Stimulated activated CD8-positive, alpha-beta memory T cell treated with anti-CD3 and anti-CD28 coated beads, Interleukin-15, amount 100 ng/mL, for 4 hours (primary cell): Measurements from ENCODE around the gene ANO1.

ENCODE experiments used
- DNase-seq, 2 donors: peaks; one replicate each; pipeline ENCODE4 v3.0.0-alpha.2; 2020; ENCODE audit warnings: low read depth in 2 of 2

ANO1 gene

GRCh38 chr11:70095541-70096252, 17.6 kb downstream of the ANO1 start:
- DNase-seq: no peak

GRCh38 chr11:70097783-70098563, 19.9 kb downstream of the ANO1 start:
- no peak for DNase-seq

GRCh38 chr11:70098936-70099335, 20.8 kb downstream of the ANO1 start:
- no peak for DNase-seq

GRCh38 chr11:70099578-70100279, 21.6 kb downstream of the ANO1 start:
- no peak for DNase-seq

GRCh38 chr11:70100280-70100603, 22.1 kb downstream of the ANO1 start:
- no peak for DNase-seq

- DNase-seq: no peak
Observed at GRCh38 chr11:70100791-70101190, 22.7 kb downstream of the ANO1 start.

- no peak for DNase-seq
Observed at GRCh38 chr11:70103256-70103975, 25.3 kb downstream of the ANO1 start.

- DNase-seq: no peak
Observed at GRCh38 chr11:70104419-70104818, 26.3 kb downstream of the ANO1 start.

DNA sequence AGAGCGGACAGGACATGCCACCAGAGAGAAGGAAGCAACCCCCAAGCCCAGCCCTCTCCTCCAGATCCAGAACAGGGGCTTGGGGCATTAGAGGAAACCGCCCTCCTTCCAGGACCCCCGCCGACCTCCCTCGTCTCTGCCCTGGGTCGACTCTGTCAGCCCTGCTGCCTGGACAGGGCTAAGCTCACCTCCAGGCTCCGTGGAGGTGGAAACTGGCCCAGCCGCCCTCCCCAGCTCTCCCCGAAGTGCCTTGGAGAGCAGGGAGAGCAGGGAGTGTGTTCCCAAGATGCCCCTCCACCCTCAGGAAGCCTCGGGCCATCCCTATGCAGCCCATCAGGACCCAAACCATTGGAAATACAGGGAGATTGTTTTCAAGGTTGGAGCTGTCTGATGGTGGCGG, 26.8 kb downstream of the ANO1 start:
- DNase-seq: no peak

- no peak for DNase-seq
Observed at GRCh38 chr11:70105369-70105754, 27.2 kb downstream of the ANO1 start.

DNA sequence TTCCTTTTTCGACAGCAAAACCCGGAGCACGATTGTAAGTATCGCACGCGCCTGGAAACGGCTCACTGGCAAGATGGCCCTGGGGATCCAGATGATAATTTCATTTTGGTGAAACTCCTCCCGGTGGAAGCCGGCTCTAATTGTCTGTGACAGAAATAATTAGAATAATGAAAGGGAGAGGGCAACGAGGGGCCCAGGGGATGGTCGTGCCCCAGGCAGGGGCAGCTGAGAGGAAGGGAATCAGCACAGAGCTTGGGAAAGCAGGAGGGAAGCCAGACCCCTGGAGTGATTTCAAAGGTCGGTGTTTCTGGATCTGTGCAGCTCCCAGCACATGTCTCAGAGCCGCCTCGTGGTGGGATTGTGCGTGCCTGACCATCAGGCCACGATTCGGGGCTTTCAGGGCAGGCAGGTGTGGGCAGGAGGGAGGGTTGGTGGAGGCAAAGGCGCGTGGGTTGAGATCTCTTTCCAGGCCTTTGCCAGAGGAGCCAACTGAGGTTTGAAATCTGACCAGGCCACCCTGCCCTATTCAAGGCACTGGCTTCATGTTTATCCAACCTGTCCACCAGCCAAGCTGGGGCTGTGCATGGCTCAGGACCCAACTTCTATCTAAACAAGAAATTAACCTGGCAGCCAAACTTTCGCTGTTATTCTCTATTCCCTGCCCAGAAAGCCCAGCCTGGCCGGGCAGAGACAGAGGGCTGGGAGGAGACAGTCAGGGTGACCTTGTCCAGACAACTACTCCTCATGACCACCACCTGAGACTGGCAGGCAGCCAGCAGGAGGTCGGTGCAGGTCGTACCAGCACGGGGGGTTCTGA, 27.8 kb downstream of the ANO1 start:
- DNase-seq: no peak

- DNase-seq: no peak
Observed at GRCh38 chr11:70106757-70107156, 28.6 kb downstream of the ANO1 start.

DNA sequence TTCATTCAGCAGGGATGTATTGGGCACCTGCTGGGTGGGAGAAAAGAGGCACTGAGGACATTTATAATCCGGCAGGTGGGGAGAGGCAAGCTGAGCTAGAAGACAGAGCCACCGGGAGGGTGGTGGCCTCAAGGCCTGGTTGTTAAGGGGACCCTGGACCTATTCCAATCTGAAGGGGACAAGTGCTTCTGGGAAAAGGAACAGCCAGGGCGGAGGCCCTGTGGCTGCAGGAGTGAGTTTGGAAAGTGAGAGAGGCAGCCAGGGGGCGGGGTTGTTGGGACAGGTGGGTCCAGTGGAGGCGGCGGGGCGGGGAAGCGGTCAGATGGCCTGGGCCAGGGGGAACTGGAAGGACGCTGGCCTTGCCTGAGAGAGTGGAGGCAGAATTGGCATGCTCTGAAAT, 29.1 kb downstream of the ANO1 start:
- DNase-seq: no peak

GRCh38 chr11:70107756-70108155, 29.6 kb downstream of the ANO1 start:
- no peak for DNase-seq

GRCh38 chr11:70108250-70108649, 30.1 kb downstream of the ANO1 start:
- no peak for DNase-seq

GRCh38 chr11:70109006-70109405, 30.9 kb downstream of the ANO1 start:
- no peak for DNase-seq

DNA sequence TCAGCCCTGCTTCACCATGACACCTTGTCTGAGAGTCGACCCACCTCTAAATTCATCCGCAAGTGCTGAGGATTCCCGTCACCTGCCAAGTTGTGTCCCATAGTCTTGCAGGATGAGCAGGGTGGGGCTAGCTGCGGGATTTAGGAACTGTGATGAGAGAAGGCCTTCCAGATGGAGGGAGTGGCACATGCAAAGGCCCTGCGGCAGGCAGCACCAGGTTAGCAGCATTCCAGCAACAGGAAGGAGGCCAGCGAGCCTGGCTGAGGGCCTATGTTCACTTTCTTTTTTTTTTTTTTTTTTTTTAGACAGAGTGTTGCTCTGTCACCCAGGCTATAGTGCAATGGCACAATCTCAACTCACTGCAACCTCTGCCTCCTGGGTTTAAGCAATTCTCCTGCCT, 31.8 kb downstream of the ANO1 start:
- DNase-seq: no peak

DNA sequence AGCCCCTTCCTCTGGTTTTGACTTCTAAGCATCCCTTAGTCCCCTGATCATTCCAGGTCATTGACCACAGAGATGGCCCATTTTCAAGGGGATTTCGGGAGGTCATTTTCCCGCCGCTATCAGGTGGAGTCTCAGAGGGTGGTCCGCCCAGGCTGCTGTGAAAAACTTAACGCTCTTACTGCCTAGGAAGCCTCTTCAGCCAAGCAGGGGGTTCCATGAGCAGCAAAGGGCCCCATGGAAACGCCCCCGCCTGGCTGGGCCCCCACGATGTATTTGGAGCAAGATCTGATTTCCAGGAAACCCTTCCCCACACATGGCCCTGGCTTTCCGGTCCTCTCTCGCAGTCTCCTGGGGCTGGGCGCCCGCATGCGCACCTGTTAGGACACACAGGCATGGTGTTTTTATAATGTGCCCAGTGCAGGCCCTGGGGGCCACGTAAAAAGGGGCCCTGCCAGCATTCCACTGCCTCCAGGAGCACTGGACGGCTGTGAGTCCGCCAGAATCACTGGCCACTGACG, 32.5 kb downstream of the ANO1 start:
- no peak for DNase-seq

DNA sequence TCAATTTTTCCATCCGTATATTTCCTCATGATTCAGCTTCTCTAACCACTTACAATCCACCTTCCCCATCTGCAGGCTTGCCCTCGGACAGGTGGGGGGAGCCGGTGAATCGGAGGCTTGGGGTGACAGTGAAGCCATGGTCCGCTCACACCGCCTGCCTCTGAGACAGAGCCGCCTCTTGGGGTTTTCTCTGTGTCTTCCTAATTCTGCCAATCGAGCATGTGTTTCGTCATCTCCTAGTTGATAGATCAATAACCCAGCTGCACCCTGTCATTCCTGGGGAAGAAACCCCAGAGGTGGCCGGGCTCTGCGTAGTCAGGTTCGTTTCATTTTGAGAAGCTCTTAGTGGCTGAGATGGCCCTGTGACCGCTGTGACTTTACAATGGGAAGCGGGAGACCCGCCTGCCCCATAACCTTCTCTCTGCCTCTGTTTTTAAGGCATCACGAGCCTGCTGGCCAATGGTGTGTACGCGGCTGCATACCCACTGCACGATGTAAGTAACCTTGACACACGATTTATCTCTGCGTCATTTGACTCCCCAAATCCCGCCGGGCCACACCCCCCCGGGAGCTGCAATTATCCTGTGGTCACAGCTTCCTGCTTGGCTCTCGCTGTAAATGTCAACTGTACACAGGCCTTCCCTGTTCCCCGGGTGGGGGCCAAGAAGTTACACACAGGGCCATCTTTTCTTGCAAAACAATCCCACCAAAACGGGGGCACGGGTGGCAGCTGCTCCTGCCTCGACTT, 33.3 kb downstream of the ANO1 start:
- DNase-seq: no peak

DNA sequence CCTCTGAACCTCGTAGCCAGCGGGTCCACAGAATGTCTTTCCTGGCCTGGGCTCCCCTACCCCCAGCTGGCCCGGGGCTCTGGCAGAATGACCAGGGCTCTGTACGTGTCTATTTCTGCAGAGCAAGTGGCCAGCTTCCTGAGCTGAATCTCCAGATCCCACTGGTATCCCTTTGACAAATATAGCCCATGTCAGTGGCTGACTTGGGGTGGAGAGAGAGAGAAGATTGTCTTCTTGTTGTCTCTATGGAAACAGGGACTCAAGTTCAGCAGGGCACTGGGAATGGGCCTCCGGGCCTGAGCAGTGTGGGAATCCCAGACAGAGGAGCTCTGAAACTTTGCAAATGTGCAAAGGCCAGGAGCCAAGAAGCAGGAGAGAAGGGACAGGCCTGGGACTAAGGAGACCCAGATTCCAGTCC, 33.9 kb downstream of the ANO1 start:
- no peak for DNase-seq
